Measurements from ENCODE around the gene CLSTN1. TPM values are rescaled to one million over a fixed set of nuclear protein-coding genes. Genes with fewer than 3 reads are reported as not detected.

Gene CLSTN1
- total RNA-seq, 1 donor from 2014 or later = 126 TPM

GRCh38 chr1:9870572-9870971 is 46.8 kb upstream of the CLSTN1 start:
- Mint-ChIP-seq H3K36me3 (ENCODE audit: low read depth) (peaks cover 1% of the 10 kb centered on the region), H3K27ac (ENCODE audit: unreplicated experiment) (no peak overlapping the region), H3K9me3 (ENCODE audit: low read depth) (no peaks in the 10 kb centered on the region), H3K4me3 (ENCODE audit: unreplicated experiment) (no peak overlapping the region), H3K4me1 (ENCODE audit: low read depth) (peaks cover 14% of the 10 kb centered on the region), H3K27me3 (ENCODE audit: low read depth) (no peaks in the 10 kb centered on the region)
- DNase-seq (ENCODE audit: low spot score) = no peak
- TF ChIP-seq CTCF (IDR thresholded peaks at IDR 0.05) = no peak

- Mint-ChIP-seq H3K36me3 (ENCODE audit: low read depth) (peaks cover 1% of the 10 kb centered on the region), H3K9me3 (ENCODE audit: low read depth) (no peaks in the 10 kb centered on the region), H3K27ac (ENCODE audit: unreplicated experiment) (no peak overlapping the region), H3K27me3 (ENCODE audit: low read depth) (no peaks in the 10 kb centered on the region), H3K4me3 (ENCODE audit: unreplicated experiment) (no peak overlapping the region), H3K4me1 (ENCODE audit: low read depth) (peaks cover 7% of the 10 kb centered on the region)
- no peak for TF ChIP-seq CTCF (IDR thresholded peaks at IDR 0.05)
- no peak for DNase-seq (ENCODE audit: low spot score)
Observed at GRCh38 chr1:9869831-9870251, 46.1 kb upstream of the CLSTN1 start.

- H3K36me3 Mint-ChIP-seq (ENCODE audit: low read depth) = peaks cover 3% of the 10 kb centered on the region
- no peak for DNase-seq (ENCODE audit: low spot score)
- H3K4me3 Mint-ChIP-seq (ENCODE audit: unreplicated experiment) = no peak overlapping the region
- no peaks in the 10 kb centered on the region for H3K9me3 Mint-ChIP-seq (ENCODE audit: low read depth)
- TF ChIP-seq CTCF (IDR thresholded peaks at IDR 0.05) = no peak
- H3K4me1 Mint-ChIP-seq (ENCODE audit: low read depth) = peaks cover 4% of the 10 kb centered on the region
- no peaks in the 10 kb centered on the region for H3K27me3 Mint-ChIP-seq (ENCODE audit: low read depth)
- H3K27ac Mint-ChIP-seq (ENCODE audit: unreplicated experiment) = no peak overlapping the region
Observed at GRCh38 chr1:9868244-9868590, 44.5 kb upstream of the CLSTN1 start.

- DNase-seq (ENCODE audit: low spot score) = no peak
- H3K4me1 Mint-ChIP-seq (ENCODE audit: low read depth) = peaks cover 4% of the 10 kb centered on the region
- no peak overlapping the region for H3K27ac Mint-ChIP-seq (ENCODE audit: unreplicated experiment)
- H3K9me3 Mint-ChIP-seq (ENCODE audit: low read depth) = no peaks in the 10 kb centered on the region
- H3K27me3 Mint-ChIP-seq (ENCODE audit: low read depth) = no peaks in the 10 kb centered on the region
- no peak overlapping the region for H3K4me3 Mint-ChIP-seq (ENCODE audit: unreplicated experiment)
- TF ChIP-seq CTCF (IDR thresholded peaks at IDR 0.05) = peak; percentile 99
- H3K36me3 Mint-ChIP-seq (ENCODE audit: low read depth) = peaks cover 3% of the 10 kb centered on the region
Observed at GRCh38 chr1:9867408-9868243, 43.9 kb upstream of the CLSTN1 start.

DNA sequence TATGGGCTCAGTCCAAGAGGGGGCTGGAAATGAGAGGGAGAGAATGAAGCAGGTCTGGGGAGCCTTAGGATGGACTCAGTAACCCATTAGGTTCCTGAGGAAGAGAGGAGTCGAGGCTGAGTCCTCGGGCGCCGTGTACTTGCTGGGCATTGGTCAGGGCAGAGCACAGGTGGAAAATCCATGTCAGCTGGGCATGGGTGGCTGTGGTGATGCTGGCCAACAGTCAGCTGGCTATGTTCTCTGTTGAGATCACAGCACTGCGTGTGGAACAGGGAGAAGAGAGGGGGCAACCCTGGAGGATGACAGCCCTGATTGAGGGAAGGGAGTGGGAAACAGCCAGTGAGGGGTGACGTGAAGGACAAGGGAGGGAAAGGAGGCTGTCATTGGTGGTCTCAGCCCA is 43.1 kb upstream of the CLSTN1 start:
- Mint-ChIP-seq H3K4me1 (ENCODE audit: low read depth) (peaks cover 4% of the 10 kb centered on the region), H3K27me3 (ENCODE audit: low read depth) (no peaks in the 10 kb centered on the region), H3K27ac (ENCODE audit: unreplicated experiment) (no peak overlapping the region), H3K9me3 (ENCODE audit: low read depth) (no peaks in the 10 kb centered on the region), H3K4me3 (ENCODE audit: unreplicated experiment) (no peak overlapping the region), H3K36me3 (ENCODE audit: low read depth) (peaks cover 3% of the 10 kb centered on the region)
- TF ChIP-seq CTCF (IDR thresholded peaks at IDR 0.05) = no peak
- no peak for DNase-seq (ENCODE audit: low spot score)

Data from chondrocyte (in vitro differentiated cells).